H1 (cell line): ENCODE results near the gene HES4. TPM values are rescaled to one million over a fixed set of nuclear protein-coding genes. Genes with fewer than 3 reads are reported as not detected.

Source experiments
- CTCF ChIA-PET: fragments of 300-600 bp; sonication (Branson Sonifier 250); formaldehyde crosslinking; loops from one replicate; lab custom pipeline; 2021; ENCODE audit not compliant: partially characterized antibody; lab: Charles Lee
- POLR2A ChIA-PET: fragments of 300-600 bp; sonication (Branson Sonifier 250); formaldehyde crosslinking; loops from one replicate; lab custom pipeline; 2021; ENCODE audit warnings: inconsistent platforms; ENCODE audit not compliant: partially characterized antibody; lab: Charles Lee
- DNase-seq, 2 experiments: peaks; one replicate each; pipeline versions ENCODE4 v3.0.0 to v3.0.0-alpha.2; 2010 to 2022; ENCODE audit warnings: low spot score in 2 of 2, low read depth in 1 of 2, mixed read lengths in 1 of 2
- FAIRE-seq: peaks from 2 replicates; lab custom pipeline; 2011; peaks lifted over from hg19 to GRCh38; lab: Jason Lieb, UNC
- H2AFZ ChIP-seq: 2 replicates; pipeline ENCODE4 v1.8.1; 2012; ENCODE audit warnings: low read length, inconsistent platforms
- H2AK5ac ChIP-seq: 2 replicates; pipeline ENCODE4 v1.6.1; 2013; ENCODE audit warnings: low read depth, low read length
- H2BK120ac ChIP-seq: replicated peaks from 2 replicates; pipeline ENCODE3; 2013; ENCODE audit warnings: low read depth, low read length, inconsistent platforms
- H2BK12ac ChIP-seq: 2 replicates; pipeline ENCODE4 v1.6.1; 2013; ENCODE audit warnings: low read depth, low read length
- H2BK15ac ChIP-seq: 2 replicates; pipeline ENCODE4 v1.6.1; 2013; ENCODE audit warnings: low read length
- H2BK20ac ChIP-seq: 2 replicates; pipeline ENCODE4 v1.6.1; 2013; ENCODE audit warnings: low read length
- H2BK5ac ChIP-seq: 2 replicates; pipeline ENCODE4 v1.6.1; 2013; ENCODE audit warnings: low read depth, low read length
- H3K14ac ChIP-seq: 2 replicates; pipeline ENCODE4 v1.6.1; 2013; ENCODE audit warnings: inconsistent platforms; ENCODE audit not compliant: insufficient read length
- H3K18ac ChIP-seq: 2 replicates; pipeline ENCODE4 v1.6.1; 2013; ENCODE audit warnings: low read length; ENCODE audit errors: extremely low read depth
- H3K23ac ChIP-seq: 2 replicates; pipeline ENCODE4 v1.6.1; 2013; ENCODE audit warnings: inconsistent platforms; ENCODE audit not compliant: insufficient read length
- H3K23me2 ChIP-seq: 2 replicates; pipeline ENCODE4 v1.6.1; 2013; ENCODE audit warnings: low read depth, low read length
- H3K27ac ChIP-seq: 2 replicates; pipeline ENCODE4 v1.6.1; 2011; ENCODE audit warnings: low read depth, low read length, inconsistent platforms
- H3K27me3 ChIP-seq, 4 experiments: replicated peaks in 1 of 4; 1 replicate in 1 of 4; 2 replicates in 3 of 4; pipeline versions ENCODE4 v1.6.1 to v1.8.1; 2011 to 2013; ENCODE audit warnings: low read length in 3 of 4, mild to moderate bottlenecking in 3 of 4, inconsistent platforms in 2 of 4, mixed read lengths in 2 of 4, moderate library complexity in 1 of 4; ENCODE audit not compliant: control insufficient read depth in 3 of 4, insufficient read depth in 3 of 4; ENCODE audit errors: extremely low read depth in 1 of 4
- H3K36me3 ChIP-seq, 4 experiments: 2 replicates each; pipeline versions ENCODE4 v1.6.1 to v1.8.1; 2011 to 2013; ENCODE audit warnings: mild to moderate bottlenecking in 4 of 4, low read length in 3 of 4, moderate library complexity in 2 of 4, control low read depth in 1 of 4, inconsistent platforms in 1 of 4; ENCODE audit not compliant: insufficient read depth in 4 of 4, control insufficient read depth in 2 of 4
- H3K4ac ChIP-seq: replicated peaks from 2 replicates; pipeline ENCODE3; 2013; ENCODE audit warnings: low read length, low read depth, mixed read lengths, inconsistent platforms; ENCODE audit not compliant: insufficient read length
- H3K4me1 ChIP-seq, 4 experiments: replicated peaks in 1 of 4; 1 replicate in 1 of 4; 2 replicates in 3 of 4; pipeline versions ENCODE4 v1.6.1 to v1.8.1; 2011 to 2013; ENCODE audit warnings: low read length in 3 of 4, inconsistent platforms in 2 of 4, mixed read lengths in 1 of 4; ENCODE audit not compliant: insufficient read depth in 4 of 4, control insufficient read depth in 3 of 4
- H3K4me2 ChIP-seq, 2 experiments: 2 replicates each; pipeline versions ENCODE4 v1.6.1 to v1.8.1; 2011 to 2013; ENCODE audit warnings: low read depth in 2 of 2, low read length in 2 of 2, control low read depth in 1 of 2, inconsistent platforms in 1 of 2, mild to moderate bottlenecking in 1 of 2; ENCODE audit not compliant: insufficient read depth in 1 of 2
- H3K4me3 ChIP-seq, 4 experiments: fragments of 200-600, 300-600 bp in 1 of 4; sonication (generic), shearing (Covaris generic), sonication (Bioruptor Twin) in 1 of 4; 2 replicates each; pipeline versions ENCODE4 v1.5.1 to v1.8.1; 2011 to 2016; ENCODE audit warnings: low read length in 4 of 4, low read depth in 3 of 4, control low read depth in 2 of 4, inconsistent platforms in 2 of 4, mild to moderate bottlenecking in 2 of 4, mixed read lengths in 1 of 4, moderate library complexity in 1 of 4; ENCODE audit not compliant: insufficient read depth in 2 of 4; ENCODE audit errors: extremely low read depth in 1 of 4
- H3K56ac ChIP-seq: replicated peaks from 2 replicates; pipeline ENCODE3; 2013; ENCODE audit warnings: low read depth, mild to moderate bottlenecking, mixed read lengths, low read length, inconsistent platforms; ENCODE audit not compliant: insufficient read length
- H3K79me1 ChIP-seq: 2 replicates; pipeline ENCODE4 v1.6.1; 2013; ENCODE audit warnings: low read depth, low read length, control low read depth
- H3K79me2 ChIP-seq, 2 experiments: 2 replicates each; pipeline versions ENCODE4 v1.6.1 to v1.8.1; 2012 to 2013; ENCODE audit warnings: low read length in 2 of 2, mild to moderate bottlenecking in 2 of 2, inconsistent platforms in 1 of 2; ENCODE audit not compliant: insufficient read depth in 2 of 2, control insufficient read depth in 1 of 2
- H3K9ac ChIP-seq, 4 experiments: replicated peaks in 1 of 4; 1 replicate in 1 of 4; 2 replicates in 3 of 4; pipeline versions ENCODE4 v1.6.1 to v1.8.1; 2011 to 2013; ENCODE audit warnings: low read depth in 3 of 4, low read length in 3 of 4, control low read depth in 2 of 4, mild to moderate bottlenecking in 2 of 4, moderate library complexity in 2 of 4, inconsistent platforms in 1 of 4; ENCODE audit errors: extremely low read depth in 1 of 4
- H3K9me3 ChIP-seq, 2 experiments: 2 replicates each; pipeline versions ENCODE4 v1.6.1 to v1.8.1; 2012 to 2013; ENCODE audit warnings: mild to moderate bottlenecking in 2 of 2, moderate library complexity in 2 of 2, control low read depth in 1 of 2, inconsistent platforms in 1 of 2, low read depth in 1 of 2, low read length in 1 of 2, mixed read lengths in 1 of 2; ENCODE audit not compliant: insufficient read depth in 2 of 2
- H4K20me1 ChIP-seq, 2 experiments: replicated peaks in 1 of 2; 2 replicates each; pipeline versions ENCODE3 to v1.8.1; 2011 to 2013; ENCODE audit warnings: inconsistent platforms in 2 of 2, low read length in 2 of 2, mild to moderate bottlenecking in 1 of 2; ENCODE audit not compliant: insufficient read depth in 2 of 2, control insufficient read depth in 1 of 2
- H4K5ac ChIP-seq: 2 replicates; pipeline ENCODE4 v1.6.1; 2013; ENCODE audit warnings: low read length, low read depth, mixed read lengths, inconsistent platforms; ENCODE audit not compliant: insufficient read length
- H4K8ac ChIP-seq: 2 replicates; pipeline ENCODE4 v1.8.0; 2013; ENCODE audit warnings: mild to moderate bottlenecking, moderate library complexity, low read length, inconsistent platforms; ENCODE audit not compliant: insufficient read depth; ENCODE audit errors: extremely low read depth
- H4K91ac ChIP-seq: replicated peaks from 2 replicates; pipeline ENCODE3; 2013; ENCODE audit warnings: low read length, mixed read lengths, inconsistent platforms; ENCODE audit not compliant: insufficient read length
- HDAC2 ChIP-seq, 2 experiments: fragments of 300-600 bp in 1 of 2; sonication (generic) in 1 of 2; IDR thresholded peaks; 2 replicates each; pipeline ENCODE4 v1.6.1; 2011 to 2012; ENCODE audit warnings: low read depth in 2 of 2, low read length in 2 of 2, mild to moderate bottlenecking in 2 of 2, moderate library complexity in 2 of 2, borderline replicate concordance in 1 of 2, inconsistent platforms in 1 of 2
- WGBS, 2 experiments: shearing (Covaris generic) in 1 of 2; methylation state at CpG; one replicate each; pipeline versions ENCODE4 v1.1.6 to v1.1.7; 2013 to 2015; ENCODE audit warnings: low lambda C conversion rate in 2 of 2, mixed read lengths in 2 of 2, inconsistent platforms in 1 of 2, low coverage in 1 of 2, missing lambda C conversion rate in 1 of 2; ENCODE audit not compliant: insufficient replicate concordance in 2 of 2, insufficient coverage in 1 of 2, insufficient read length in 1 of 2; ENCODE audit errors: extremely low coverage in 1 of 2, missing lambda C conversion rate in 1 of 2; 5-methylcytosine and 5-hydroxymethylcytosine counted together
- polyA plus RNA-seq, 7 experiments: library from polyadenylated mRNA; depleted of rRNA in 3 of 7; stranded (reverse) in 5 of 7; unstranded in 2 of 7; fragments of >200 nt in 5 of 7; fragments of 200-250 nt in 2 of 7; gene quantifications; 1 replicate in 5 of 7; 2 replicates in 1 of 7; 4 replicates in 1 of 7; pipeline versions ENCODE4 v1.2.1 to v1.2.3, GENCODE V29; 2011 to 2013; ENCODE audit warnings: missing spikeins in 2 of 7, mixed read lengths in 2 of 7
- total RNA-seq: library from RNA; stranded (reverse); fragmentation: NEBNext Ultra II Directional; extraction: Animal tissue kit (Norgen Biotek cat#: 25700); gene quantifications from 2 replicates; pipeline ENCODE4 v1.2.1, GENCODE V29; 2021

HES4 gene
- total and polyA plus RNA-seq, 2 of the 8 experiments (the other 6 are each of a cell fraction or from before 2014, with no cell fraction given) = 2.8 to 3.5 TPM

DNA sequence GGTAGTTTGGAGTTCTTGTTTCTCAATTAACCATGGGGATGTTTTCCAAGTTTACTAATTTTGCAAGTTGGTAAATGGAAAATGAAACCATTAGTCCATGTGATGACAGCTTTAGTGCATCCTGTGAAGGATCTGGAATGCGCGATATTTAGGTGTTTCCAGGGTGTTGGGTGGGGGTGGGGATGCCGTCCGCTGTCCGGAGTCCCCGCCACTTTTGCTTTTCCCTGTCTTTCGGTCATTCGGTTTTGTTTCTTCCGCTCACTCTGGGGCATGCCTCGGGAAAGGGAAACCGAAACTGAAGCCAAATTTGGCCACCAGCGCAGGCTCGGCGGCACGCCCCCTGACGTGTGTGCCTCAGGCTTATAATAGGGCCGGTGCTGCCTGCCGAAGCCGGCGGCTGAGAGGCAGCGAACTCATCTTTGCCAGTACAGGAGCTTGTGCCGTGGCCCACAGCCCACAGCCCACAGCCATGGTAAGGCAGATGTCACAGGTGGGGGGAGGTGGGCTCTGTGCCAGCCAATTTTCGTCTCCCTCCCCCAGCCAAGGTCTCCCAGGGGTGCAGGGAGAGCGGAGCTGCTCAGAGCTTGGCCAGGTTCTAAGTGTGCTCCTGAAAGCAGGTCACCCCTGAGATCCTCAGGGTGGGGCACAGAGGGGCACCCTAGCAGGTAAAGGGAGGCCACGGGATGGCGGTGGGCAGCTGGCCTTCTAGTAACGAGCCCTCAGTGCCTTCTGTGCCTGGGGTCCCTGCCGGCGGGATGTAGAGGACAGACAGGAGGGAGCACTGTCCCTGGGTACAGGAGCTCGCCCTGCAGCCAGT lies 13.4 kb upstream of the HES4 start, which contains the start of gene ISG15:
TSS of gene ISG15 (plus strand) at position 393 of the 817 bp plus-strand sequence. CDS start at position 470, 77 bp downstream.
- peak within 1 kb of the TSS; percentile 5 for H3K56ac ChIP-seq
- H3K36me3 ChIP-seq = no peaks in the 10 kb centered on the region
- H2AFZ ChIP-seq = peak within 1 kb of the TSS; percentile 29; the same call in 1 of the 2 replicates
- DNase-seq = peak in 1 of 2 experiments; percentile 86
- H3K4me2 ChIP-seq = peak within 1 kb of the TSS; percentile 76 to 98
- peaks cover 0 to 3% (median 0%) of the 10 kb centered on the region in 4 experiments; a peak in 3 of 7 replicates for H3K27me3 ChIP-seq
- peaks cover 6% of the 10 kb centered on the region for H3K23me2 ChIP-seq
- H2BK15ac ChIP-seq = peak within 1 kb of the TSS; percentile 99
- 13% methylated on average over 29 of the region's 30 CpGs; no CpG with 5 or more reads in 1 of the 2 experiments for WGBS, 2 experiments
- H3K23ac ChIP-seq = no peak within 1 kb of the TSS
- peak within 1 kb of the TSS; percentile 69; the same call in 1 of the 2 replicates for H2AK5ac ChIP-seq
- no peaks in the 10 kb centered on the region for H3K79me1 ChIP-seq
- H2BK120ac ChIP-seq = no peak within 1 kb of the TSS
- H4K8ac ChIP-seq = peak within 1 kb of the TSS; percentile 97
- peaks cover 0 to 21% (median 15%) of the 10 kb centered on the region in 4 experiments; a peak in 6 of 7 replicates for H3K4me1 ChIP-seq
- ChIA-PET POLR2A (interaction anchor here (0.6 to 14.9 kb wide), 9 partner anchors 10 to 609 kb away, joined by 3 to 245 read pairs (median 6); no protein-coding TSS in a partner anchor), CTCF (interaction anchor here (0.5 to 7.8 kb wide), 12 partner anchors 8 to 109 kb away, joined by 3 to 74 read pairs (median 10); partner anchors contain the start of genes HES4 and PERM1)
- H3K27ac ChIP-seq = peak within 1 kb of the TSS; percentile 61; the same call in 1 of the 2 replicates
- peak within 1 kb of the TSS in 3 of 4 experiments; percentile 46 to 62 (median 60); a peak in 5 of 7 replicates for H3K9ac ChIP-seq
- H3K4me3 ChIP-seq = peak within 1 kb of the TSS; percentile 37 to 64 (median 59)
- H3K79me2 ChIP-seq = no peaks in the 10 kb centered on the region
- H3K14ac ChIP-seq = no peak within 1 kb of the TSS
- H2BK5ac ChIP-seq = peak within 1 kb of the TSS; percentile 92
- H2BK12ac ChIP-seq = peak within 1 kb of the TSS; percentile 99
- H4K91ac ChIP-seq = peak within 1 kb of the TSS; percentile 68
- H4K20me1 ChIP-seq = no peaks in the 10 kb centered on the region
- peak; percentile 60 for FAIRE-seq
- H4K5ac ChIP-seq = peak within 1 kb of the TSS; percentile 71
- peak within 1 kb of the TSS; percentile 90 for H3K18ac ChIP-seq
- peak within 1 kb of the TSS; percentile 98 for H2BK20ac ChIP-seq
- H3K9me3 ChIP-seq = no peaks in the 10 kb centered on the region
- peak within 1 kb of the TSS; percentile 81 for H3K4ac ChIP-seq
- TF ChIP-seq HDAC2 (IDR thresholded peaks at IDR 0.05; ENCODE audit: borderline replicate concordance in 1 of 2, low read depth in 2 of 2, low read length in 2 of 2) = peak in 1 of 2 experiments; percentile 25; a peak in 1 of 4 replicates
